Colon (tissue), 2 donors: ENCODE results near the gene KDM1A.

Experiments used
- FAIRE-seq: peaks from 2 replicates; lab custom pipeline; 2012; peaks lifted over from hg19 to GRCh38; lab: Jason Lieb, UNC
- donor health status: control.
- donor health status: control.

KDM1A gene

DNA sequence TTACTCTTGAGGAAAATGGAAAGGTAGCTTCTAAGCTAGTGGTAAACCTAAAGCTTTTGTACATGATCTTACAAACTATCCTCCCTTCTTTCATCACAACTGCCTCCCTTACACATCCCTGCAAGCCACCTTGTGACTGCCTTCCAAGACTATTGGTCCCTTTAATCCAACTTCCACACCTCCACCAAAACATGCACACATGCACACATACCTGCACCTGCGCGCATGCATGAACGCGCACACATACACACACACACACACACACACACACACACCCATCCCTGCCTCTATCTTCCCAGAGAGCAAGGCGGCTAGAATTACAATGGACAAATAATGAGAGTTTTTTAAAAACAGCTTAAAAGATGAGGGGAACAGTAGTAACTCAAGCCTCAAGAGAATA, 91.1 kb downstream of the KDM1A start:
- no peak for FAIRE-seq

DNA sequence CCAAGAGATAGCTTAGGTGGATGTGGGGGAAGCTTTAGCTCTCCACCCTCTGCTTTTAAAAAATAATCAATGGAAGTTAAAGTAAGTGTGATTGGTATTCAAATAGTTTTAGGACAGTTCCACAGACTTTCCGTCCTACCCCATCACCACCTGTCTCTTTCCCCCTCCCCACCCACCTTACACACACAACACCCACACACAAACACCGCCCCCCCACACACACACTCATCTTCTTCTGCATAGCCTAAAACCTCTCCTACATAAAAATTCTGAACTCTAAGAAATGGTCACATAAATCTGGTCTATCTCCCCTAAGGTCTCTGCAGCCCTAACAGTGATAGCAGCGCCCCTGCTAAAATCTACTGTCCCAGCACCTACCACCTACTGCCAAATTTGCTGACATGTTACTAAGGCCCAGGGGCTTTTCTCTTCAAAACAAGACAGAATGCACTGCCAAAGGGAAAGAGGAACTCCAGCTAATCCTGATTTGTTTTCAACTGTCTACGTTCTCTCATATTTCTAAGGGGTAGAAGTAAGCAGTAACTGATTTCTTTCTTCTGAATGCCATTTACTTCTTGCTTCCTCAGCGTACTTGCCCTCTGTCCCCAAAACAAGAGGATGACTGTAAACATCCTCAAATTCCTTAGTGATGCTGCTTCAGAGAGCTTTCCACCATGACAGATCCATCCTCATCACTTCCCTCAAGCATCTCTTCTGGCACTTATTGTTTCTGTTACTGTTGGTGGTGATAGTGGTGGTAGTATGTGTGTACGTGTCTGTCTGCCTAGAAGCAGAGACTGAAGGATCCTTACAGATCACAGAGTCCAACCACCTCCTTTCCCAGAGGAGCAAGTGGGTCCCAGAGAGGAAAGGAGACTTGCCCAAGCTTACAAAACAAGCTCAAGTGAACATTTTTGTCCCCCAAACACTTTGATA, 92.6 kb downstream of the KDM1A start:
- FAIRE-seq: no peak

DNA sequence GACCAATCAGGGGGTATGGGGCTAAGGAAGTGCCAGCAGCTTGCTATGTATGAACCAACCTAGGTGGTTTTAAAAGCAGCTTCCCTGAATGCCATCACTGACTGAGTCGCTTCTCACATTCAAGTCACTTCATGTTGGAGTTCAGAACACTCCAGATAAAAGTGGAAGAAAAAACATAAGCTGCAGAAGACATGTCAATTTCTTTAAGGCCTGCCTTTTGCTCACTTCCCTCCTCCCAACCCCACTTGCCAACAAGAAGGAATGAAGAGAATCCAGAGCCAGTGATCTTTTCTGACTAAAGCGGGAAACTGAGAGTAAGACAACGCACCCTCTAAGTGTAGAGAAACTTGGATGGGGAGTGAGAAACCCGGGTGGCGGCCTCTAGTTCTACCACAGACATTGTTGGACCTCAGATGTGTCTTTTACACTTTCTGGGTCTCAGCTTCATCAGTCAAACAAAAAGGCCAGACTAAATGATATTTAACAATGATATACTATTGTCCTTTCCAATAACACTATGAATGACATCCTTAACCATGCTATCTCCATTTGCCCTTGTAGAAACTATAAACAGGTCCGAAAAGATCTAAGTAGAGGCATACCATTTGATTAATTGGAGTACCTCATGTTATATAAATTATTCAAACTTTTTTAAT, 95.3 kb downstream of the KDM1A start:
- FAIRE-seq: no peak

GRCh38 chr1:23116216-23116836, 97.1 kb downstream of the KDM1A start:
- FAIRE-seq: no peak

DNA sequence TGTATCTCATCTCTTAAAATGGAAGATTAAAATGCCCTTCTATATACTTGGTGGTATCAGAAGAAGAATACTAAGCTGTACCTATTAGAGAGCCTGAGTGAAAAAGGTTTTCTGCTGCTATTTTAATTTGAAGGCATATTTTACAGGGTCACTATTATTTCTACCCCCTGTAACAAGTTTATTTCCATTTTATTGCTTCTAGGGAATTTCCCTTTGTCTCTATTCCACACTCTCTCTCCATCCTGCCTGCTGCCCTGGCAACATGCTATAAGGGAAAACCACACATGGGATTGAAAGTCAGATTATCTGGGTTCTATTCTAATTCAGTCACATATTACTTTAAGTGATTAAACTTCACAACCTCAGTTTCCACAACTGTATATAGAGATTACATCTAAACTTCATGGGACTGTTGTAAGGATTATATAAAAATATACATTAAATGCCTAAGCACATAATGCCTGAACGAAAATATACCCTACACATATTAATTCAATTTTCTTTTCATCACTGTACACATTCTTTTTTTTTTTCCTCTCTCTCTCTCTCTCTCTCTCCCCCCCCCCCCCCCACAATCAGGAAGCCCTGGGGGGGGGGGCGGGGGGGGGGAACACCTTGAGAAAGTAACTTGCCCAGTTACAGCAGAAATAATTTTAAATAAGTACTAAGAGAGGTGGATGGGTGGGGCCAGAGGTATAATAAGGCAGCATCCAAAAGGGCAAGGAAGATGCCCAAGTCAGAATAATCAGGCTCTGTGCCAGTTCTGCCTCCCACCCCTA, 97.8 kb downstream of the KDM1A start:
- no peak for FAIRE-seq

DNA sequence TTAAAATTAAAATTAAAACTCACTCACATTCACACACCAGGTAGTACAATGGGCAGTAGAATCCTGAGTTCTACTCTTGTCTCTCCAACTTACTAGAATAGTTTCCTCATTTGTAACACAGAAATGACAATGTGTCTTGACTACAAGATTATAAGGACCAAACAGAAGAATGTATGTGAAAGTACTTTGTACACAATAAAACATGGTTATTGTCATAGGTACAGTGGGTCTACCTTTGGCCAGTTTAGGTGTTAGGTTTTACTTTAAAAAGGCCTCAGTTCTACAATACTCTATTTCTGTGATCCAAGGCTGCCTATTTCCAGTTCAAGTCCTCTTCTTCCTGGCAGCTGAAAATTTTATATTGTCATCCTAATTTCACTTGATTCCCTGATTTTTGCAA, 99.1 kb downstream of the KDM1A start:
- no peak for FAIRE-seq

DNA sequence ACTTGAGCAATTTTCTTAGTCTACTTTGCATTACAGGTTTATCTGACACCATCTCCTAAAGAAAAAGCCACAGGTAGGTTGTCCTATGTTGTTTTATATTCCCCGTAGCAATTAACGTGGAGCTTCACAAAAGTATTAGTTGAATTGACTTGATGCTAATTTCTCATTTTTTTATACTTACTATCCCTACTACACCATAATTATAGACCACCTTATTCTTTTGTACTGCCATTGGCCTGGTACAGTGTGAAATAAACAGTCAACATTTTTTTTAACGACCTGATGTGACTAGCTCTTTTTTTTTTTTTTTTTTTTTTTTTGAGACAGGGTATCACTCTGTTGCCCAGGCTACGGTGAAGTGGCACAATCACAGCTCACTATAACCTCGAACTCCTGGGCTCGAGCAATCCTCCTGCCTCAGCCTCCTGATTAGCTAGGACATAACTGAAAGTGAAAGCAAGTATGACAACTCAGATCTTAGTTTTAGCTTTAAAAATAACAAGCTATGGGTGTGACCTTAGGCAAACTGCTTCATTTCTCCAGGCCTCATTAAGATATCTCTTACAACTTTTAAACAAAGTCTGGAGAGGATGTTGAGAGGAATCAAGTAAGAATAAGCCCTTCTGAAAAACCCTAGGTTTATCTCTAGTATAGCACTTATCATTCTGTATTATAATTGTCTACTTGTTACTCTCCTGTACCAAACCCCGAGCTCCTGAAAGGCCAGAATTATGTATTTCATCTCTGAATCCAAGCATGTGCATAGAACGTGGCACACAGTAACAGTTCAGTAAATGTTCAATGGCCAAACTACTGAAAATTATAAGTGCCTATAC, 99.9 kb downstream of the KDM1A start:
- FAIRE-seq: no peak

DNA sequence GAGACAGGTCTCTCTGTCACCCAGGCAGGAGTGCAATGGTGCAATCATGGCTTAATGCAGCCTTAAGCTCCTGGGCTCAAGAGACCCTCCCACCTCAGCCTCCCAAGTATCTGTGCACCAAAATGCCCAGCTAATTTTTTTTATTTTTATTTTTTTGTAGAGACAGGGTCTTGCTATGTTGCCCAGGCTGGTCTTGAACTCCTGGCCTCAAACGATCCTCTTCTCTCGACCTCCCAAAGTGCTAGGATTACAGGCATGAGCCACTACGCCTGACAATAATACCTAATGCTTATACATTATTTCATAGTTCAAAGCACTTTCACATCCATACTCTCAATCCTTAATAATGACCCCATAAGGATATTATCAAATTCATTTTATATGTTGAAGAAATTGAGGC, 101.1 kb downstream of the KDM1A start:
- no peak for FAIRE-seq

DNA sequence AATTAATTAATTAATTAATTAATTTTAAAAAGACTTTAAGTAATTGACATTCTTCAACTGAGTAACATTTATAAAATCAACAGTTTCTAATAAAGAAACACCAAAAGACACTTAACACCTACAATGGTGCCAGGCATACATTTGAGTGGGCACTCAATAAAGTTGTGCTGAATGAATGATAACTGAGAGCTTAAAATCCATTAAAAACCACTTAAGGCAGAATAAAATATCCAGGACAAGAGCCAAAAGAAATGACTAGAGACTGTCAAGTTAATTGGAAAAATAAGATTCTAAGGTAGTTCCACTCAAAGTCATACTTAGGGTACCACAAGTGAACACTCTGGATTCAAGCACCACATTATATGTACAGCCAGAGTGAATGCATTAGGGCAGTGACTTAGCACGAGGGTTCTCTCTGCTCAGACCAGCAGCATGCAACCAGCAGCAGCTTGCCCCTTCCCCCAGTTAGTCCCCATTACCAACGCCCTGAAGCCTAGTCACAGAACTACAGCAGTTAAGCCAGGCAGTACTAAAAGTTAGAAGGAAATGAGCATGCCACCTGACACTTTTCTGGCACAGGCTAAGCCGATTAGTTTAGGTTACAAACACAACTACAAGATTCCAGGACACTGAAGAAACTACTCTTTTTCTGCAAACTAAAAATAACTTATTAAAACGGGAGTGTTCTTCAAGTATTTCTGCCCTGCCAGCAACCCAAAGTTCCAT, 102.9 kb downstream of the KDM1A start:
- FAIRE-seq: no peak

DNA sequence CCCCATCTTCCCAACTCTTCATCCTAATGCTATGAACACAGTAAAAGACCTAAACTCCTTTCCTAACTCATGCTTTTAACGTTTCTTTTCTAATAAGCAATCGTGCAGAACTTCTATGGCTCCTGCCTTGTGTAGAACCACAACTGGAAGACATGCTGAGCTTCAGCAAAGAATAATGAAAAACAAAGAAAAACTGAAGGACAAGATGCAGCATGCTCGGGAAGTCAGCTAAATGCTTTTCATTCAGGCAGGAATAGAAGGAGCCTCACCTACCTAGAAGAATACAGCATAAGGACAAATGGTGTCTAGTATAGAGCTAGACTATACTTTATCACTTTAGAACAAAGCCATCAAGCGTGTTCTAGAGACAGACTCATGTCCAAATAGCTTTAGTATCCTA, 103.5 kb downstream of the KDM1A start:
- no peak for FAIRE-seq

DNA sequence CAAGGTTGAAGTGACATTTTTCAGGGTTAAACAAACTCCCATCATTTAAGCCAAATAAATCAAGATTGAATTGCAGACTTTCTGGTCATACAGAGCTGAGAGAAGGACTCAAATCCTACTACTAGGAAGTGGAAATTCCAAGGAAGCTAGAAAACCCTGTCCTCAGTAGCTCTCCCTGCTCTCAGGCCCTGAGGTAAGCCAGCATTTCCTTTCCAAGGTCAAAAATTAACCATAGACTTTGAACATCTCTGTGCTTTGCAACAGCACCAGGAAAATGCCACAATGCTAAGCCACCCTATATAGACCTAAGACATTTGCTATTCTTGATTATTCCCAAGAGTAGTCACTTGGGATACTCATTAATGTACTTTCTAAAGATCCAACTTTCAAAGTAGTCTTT, 104.3 kb downstream of the KDM1A start:
- no peak for FAIRE-seq

- FAIRE-seq: no peak
Observed at GRCh38 chr1:23124259-23125026, 105.2 kb downstream of the KDM1A start.

DNA sequence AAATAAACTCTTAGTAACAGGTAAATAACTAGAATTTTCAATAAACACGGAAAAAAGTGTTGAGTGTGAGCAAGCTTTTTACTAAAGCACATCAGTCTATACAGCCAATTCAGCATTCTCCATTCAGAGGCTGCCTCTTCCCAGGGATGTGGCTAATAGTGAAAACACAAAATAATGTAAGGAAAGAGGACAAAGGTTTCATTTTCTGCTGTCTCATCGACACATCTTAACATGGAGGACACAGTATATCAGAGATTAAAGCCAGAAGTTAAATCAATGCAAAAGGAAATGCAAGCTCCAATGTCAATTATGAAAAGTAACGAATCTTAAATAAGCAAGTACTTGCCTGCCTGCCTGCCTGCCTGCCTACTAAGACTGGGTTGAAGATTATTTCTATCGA, 106.2 kb downstream of the KDM1A start:
- FAIRE-seq: no peak

DNA sequence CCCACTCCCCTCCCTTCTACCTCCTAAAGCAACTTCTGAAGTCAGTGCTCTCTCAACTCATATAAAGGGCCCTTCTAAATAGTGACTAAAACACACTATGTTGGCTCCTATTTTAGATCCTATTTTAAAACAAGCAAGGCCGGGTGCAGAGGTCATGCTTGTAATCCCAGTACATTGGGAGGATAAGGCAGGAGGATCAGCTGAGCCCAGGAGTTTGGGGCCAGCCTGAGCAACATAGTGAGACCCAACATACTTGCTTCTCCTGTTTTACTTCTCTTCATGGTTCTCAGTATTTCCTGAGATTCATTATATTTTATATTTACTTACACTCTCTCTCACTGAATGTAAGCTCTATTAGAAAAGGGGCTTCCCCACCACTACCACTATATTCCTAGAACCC, 106.9 kb downstream of the KDM1A start:
- FAIRE-seq: no peak

DNA sequence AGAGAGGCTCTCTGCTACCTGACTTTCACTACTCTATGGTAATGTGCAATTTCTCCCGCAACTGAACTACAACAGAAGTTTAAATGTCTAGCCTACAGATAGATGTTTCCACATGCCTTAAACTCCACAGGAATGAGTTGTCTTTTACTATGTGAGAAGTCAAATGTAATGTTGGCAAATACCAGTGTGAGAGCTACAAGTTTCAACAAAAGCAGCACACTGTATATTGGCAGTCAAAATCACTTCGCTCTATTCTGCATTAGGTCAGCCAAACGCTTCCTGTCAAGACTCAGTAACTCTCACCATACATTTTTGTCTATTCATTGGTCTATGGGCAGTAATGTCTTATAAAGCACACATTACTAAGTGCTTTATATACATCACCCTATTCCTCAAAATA, 107.5 kb downstream of the KDM1A start:
- no peak for FAIRE-seq

DNA sequence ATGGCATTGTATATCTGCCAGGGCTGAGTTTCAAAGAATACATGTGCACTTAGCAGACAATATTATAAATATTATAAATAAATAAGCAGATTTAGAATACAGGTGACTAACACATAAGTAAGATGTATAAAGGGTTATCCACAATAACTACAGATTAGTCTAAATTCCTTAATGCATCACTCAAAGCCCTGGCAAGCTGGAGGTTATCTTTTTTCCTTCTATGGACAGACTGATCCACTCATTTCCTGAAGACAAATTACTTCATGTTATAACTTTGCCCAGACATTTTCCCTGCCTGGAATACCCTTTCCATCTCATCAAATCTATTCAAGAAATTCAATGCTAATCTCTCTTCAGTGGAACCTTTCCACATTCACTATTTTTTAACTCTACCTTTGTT, 110.6 kb downstream of the KDM1A start:
- no peak for FAIRE-seq

GRCh38 chr1:23132033-23132432, 112.8 kb downstream of the KDM1A start:
- FAIRE-seq: no peak
